ENCODE data around the gene KCNIP4. TPM values are rescaled to one million over a fixed set of nuclear protein-coding genes. Genes with fewer than 3 reads are reported as not detected.

KCNIP4 gene
- total RNA-seq, 4 donors from 2014 or later = 1.3 to 11.1 TPM; not detected in 2

- intact Hi-C loops (cut with DNase I; ENCODE audit: low total_unique reads) = no loop called here
- H3K9me3 ChIP-seq = no peaks in the 10 kb centered on the region
- DNase-seq = no peak
- no peaks in the 10 kb centered on the region for H3K27me3 ChIP-seq
- no peaks in the 10 kb centered on the region for H3K4me1 ChIP-seq
- no peak overlapping the region for H3K4me3 ChIP-seq
- H3K36me3 ChIP-seq = no peaks in the 10 kb centered on the region
- H3K27ac ChIP-seq = no peak overlapping the region
- TF ChIP-seq POLR2A (IDR thresholded peaks at IDR 0.05) = no peak
- TF ChIP-seq, protein P1, sequence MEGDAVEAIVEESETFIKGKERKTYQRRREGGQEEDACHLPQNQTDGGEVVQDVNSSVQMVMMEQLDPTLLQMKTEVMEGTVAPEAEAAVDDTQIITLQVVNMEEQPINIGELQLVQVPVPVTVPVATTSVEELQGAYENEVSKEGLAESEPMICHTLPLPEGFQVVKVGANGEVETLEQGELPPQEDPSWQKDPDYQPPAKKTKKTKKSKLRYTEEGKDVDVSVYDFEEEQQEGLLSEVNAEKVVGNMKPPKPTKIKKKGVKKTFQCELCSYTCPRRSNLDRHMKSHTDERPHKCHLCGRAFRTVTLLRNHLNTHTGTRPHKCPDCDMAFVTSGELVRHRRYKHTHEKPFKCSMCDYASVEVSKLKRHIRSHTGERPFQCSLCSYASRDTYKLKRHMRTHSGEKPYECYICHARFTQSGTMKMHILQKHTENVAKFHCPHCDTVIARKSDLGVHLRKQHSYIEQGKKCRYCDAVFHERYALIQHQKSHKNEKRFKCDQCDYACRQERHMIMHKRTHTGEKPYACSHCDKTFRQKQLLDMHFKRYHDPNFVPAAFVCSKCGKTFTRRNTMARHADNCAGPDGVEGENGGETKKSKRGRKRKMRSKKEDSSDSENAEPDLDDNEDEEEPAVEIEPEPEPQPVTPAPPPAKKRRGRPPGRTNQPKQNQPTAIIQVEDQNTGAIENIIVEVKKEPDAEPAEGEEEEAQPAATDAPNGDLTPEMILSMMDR (IDR thresholded peaks at IDR 0.05) = no peak
Observed at GRCh38 chr4:21742326-21742725, 206.2 kb downstream of the KCNIP4 start.

DNA sequence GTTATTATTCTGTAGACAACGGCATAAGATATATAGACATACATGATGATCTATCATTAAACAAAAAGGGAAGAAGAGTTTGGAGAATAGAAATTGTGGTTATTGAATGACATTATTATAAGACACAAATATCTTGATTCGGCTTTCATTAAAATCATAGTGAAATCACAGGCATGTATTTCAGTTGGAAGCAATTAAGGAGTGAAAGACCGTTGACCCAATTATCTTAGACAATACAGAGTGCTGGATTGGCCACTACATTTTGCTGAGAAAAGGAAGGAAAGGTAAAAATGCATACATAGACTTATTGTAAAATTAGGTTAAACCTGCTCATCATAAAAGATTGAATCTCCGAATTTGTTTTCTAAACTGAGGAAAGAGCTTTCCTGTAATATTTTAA, 209.8 kb downstream of the KCNIP4 start:
- Histone ChIP-seq H3K4me3 (no peak overlapping the region), H3K4me1 (no peaks in the 10 kb centered on the region), H3K27ac (no peak overlapping the region), H3K9me3 (no peaks in the 10 kb centered on the region), H3K27me3 (no peaks in the 10 kb centered on the region), H3K36me3 (no peaks in the 10 kb centered on the region)
- DNase-seq = no peak
- intact Hi-C loops (cut with DNase I; ENCODE audit: low total_unique reads) = no loop called here
- TF ChIP-seq POLR2A (IDR thresholded peaks at IDR 0.05) = no peak
- TF ChIP-seq, protein P1 (IDR thresholded peaks at IDR 0.05) = no peak

GRCh38 chr4:21735866-21736265, 212.7 kb downstream of the KCNIP4 start:
- TF ChIP-seq POLR2A (IDR thresholded peaks at IDR 0.05) = no peak
- TF ChIP-seq, protein P1 (IDR thresholded peaks at IDR 0.05) = no peak
- H3K36me3 ChIP-seq = no peaks in the 10 kb centered on the region
- no peaks in the 10 kb centered on the region for H3K4me1 ChIP-seq
- intact Hi-C loops (cut with DNase I; ENCODE audit: low total_unique reads) = no loop called here
- no peak overlapping the region for H3K4me3 ChIP-seq
- no peak for DNase-seq
- H3K9me3 ChIP-seq = no peaks in the 10 kb centered on the region
- H3K27ac ChIP-seq = no peak overlapping the region
- H3K27me3 ChIP-seq = no peaks in the 10 kb centered on the region

- intact Hi-C loops (cut with DNase I; ENCODE audit: low total_unique reads) = no loop called here
- Histone ChIP-seq H3K9me3 (no peaks in the 10 kb centered on the region), H3K27me3 (no peaks in the 10 kb centered on the region), H3K4me3 (no peak overlapping the region), H3K36me3 (no peaks in the 10 kb centered on the region), H3K27ac (no peak overlapping the region), H3K4me1 (no peaks in the 10 kb centered on the region)
- TF ChIP-seq, protein P1 (IDR thresholded peaks at IDR 0.05) = no peak
- no peak for TF ChIP-seq POLR2A (IDR thresholded peaks at IDR 0.05)
- DNase-seq = no peak
Observed at GRCh38 chr4:21733894-21734630, 214.5 kb downstream of the KCNIP4 start.

GRCh38 chr4:21728304-21728703, 220.3 kb downstream of the KCNIP4 start:
- no peaks in the 10 kb centered on the region for H3K9me3 ChIP-seq
- H3K4me1 ChIP-seq = no peaks in the 10 kb centered on the region
- no peak for DNase-seq
- H3K27me3 ChIP-seq = no peaks in the 10 kb centered on the region
- no peak overlapping the region for H3K4me3 ChIP-seq
- no peak overlapping the region for H3K27ac ChIP-seq
- no peaks in the 10 kb centered on the region for H3K36me3 ChIP-seq
- TF ChIP-seq, protein P1 (IDR thresholded peaks at IDR 0.05) = no peak
- TF ChIP-seq POLR2A (IDR thresholded peaks at IDR 0.05) = no peak
- intact Hi-C loops (cut with DNase I; ENCODE audit: low total_unique reads) = no loop called here
